B cell (primary cell): ENCODE measurements around the gene TMEM214. TPM values are rescaled to one million over a fixed set of nuclear protein-coding genes. Genes with fewer than 3 reads are reported as not detected.

Source experiments
- ATAC-seq: fragments of 200-7000 bp; cut with Tn5 transposase; one replicate; pipeline ENCODE4 v1.10.0; 2021; ENCODE audit warnings: low read depth, mild to moderate bottlenecking, moderate number of reproducible peaks, moderate library complexity
- CTCF ChIA-PET: fragments of 350-600 bp; sonication (Branson Sonifier 250); formaldehyde crosslinking; loops from one replicate; lab custom pipeline; 2021; ENCODE audit warnings: antibody characterized with exemption, inconsistent platforms; lab: Charles Lee
- POLR2A ChIA-PET: fragments of 350-600 bp; sonication (Branson Sonifier 250); formaldehyde crosslinking; loops from one replicate; lab custom pipeline; 2021; ENCODE audit warnings: antibody characterized with exemption; lab: Charles Lee
- DNase-seq: peaks from one replicate; pipeline ENCODE4 v3.0.0; 2013
- H2AFZ ChIP-seq: 2 replicates; pipeline ENCODE4 v1.6.1; 2012; ENCODE audit warnings: mild to moderate bottlenecking, low read depth, low read length; ENCODE audit not compliant: insufficient read depth, poor library complexity, severe bottlenecking
- H3K27ac ChIP-seq, 2 donors: 1 replicate in 1 of 2; 2 replicates in 1 of 2; pipeline ENCODE4 v1.5.1; 2012 to 2013; ENCODE audit warnings: low read length in 2 of 2, mild to moderate bottlenecking in 2 of 2, moderate library complexity in 1 of 2
- H3K27me3 ChIP-seq, 4 experiments: fragments of 200-600 bp in 1 of 4; sonication (generic) in 1 of 4; replicated peaks in 1 of 4; 1 replicate in 2 of 4; 2 replicates in 2 of 4; pipeline versions ENCODE4 v1.6.1 to v1.7.0; 2013 to 2016; ENCODE audit warnings: low read length in 3 of 4, mild to moderate bottlenecking in 2 of 4, mixed read lengths in 1 of 4, moderate library complexity in 1 of 4; ENCODE audit not compliant: insufficient read depth in 4 of 4, control insufficient read depth in 3 of 4; ENCODE audit errors: control extremely low read depth in 1 of 4
- H3K36me3 ChIP-seq, 2 experiments: replicated peaks in 1 of 2; 1 replicate in 1 of 2; 2 replicates in 1 of 2; pipeline versions ENCODE4 v1.6.1 to v1.7.1; 2013; ENCODE audit warnings: low read length in 1 of 2; ENCODE audit not compliant: insufficient read depth in 2 of 2, control insufficient read depth in 1 of 2; ENCODE audit errors: control extremely low read depth in 1 of 2, extremely low read depth in 1 of 2
- H3K4me1 ChIP-seq, 2 donors: fragments of 200-600 bp in 1 of 2; sonication (generic) in 1 of 2; 1 replicate in 1 of 2; 2 replicates in 1 of 2; pipeline versions ENCODE4 v1.5.1 to v1.6.1; 2013 to 2017; ENCODE audit warnings: low read length in 2 of 2; ENCODE audit not compliant: control insufficient read depth in 2 of 2, insufficient read depth in 2 of 2
- H3K4me2 ChIP-seq: replicated peaks from 2 replicates; pipeline ENCODE3; 2012; ENCODE audit warnings: mild to moderate bottlenecking, low read depth, low read length; ENCODE audit not compliant: poor library complexity, severe bottlenecking
- H3K4me3 ChIP-seq, 5 experiments: fragments of 200-600 bp in 1 of 5; sonication (generic) in 1 of 5; 1 replicate in 3 of 5; 2 replicates in 2 of 5; pipeline versions ENCODE4 v1.5.1 to v1.7.0; 2011 to 2016; ENCODE audit warnings: low read length in 4 of 5, mild to moderate bottlenecking in 4 of 5, low read depth in 2 of 5, control low read depth in 1 of 5, moderate library complexity in 1 of 5; ENCODE audit not compliant: insufficient read depth in 1 of 5; ENCODE audit errors: control extremely low read depth in 1 of 5, extremely low read depth in 1 of 5
- H3K79me2 ChIP-seq: fragments of 200-600 bp; sonication (generic); one replicate; pipeline ENCODE4 v1.6.0; 2016; ENCODE audit warnings: low read length; ENCODE audit not compliant: control insufficient read depth, insufficient read depth
- H3K9ac ChIP-seq: fragments of 200-600 bp; sonication (generic); 2 replicates; pipeline ENCODE4 v1.6.1; 2017; ENCODE audit warnings: mild to moderate bottlenecking, low read length, moderate library complexity
- H3K9me3 ChIP-seq, 3 donors: one replicate each; pipeline versions ENCODE4 v1.6.1 to v1.7.1; 2013; ENCODE audit warnings: low read length in 2 of 3; ENCODE audit not compliant: control insufficient read depth in 2 of 3, insufficient read depth in 1 of 3; ENCODE audit errors: control extremely low read depth in 1 of 3
- H4K20me1 ChIP-seq: 2 replicates; pipeline ENCODE4 v1.6.0; 2012; ENCODE audit warnings: mild to moderate bottlenecking, low read length; ENCODE audit not compliant: insufficient read depth, control insufficient read depth, poor library complexity, severe bottlenecking
- H3K27ac Mint-ChIP-seq: one replicate; pipeline ENCODE4 v1.8.0; 2021; ENCODE audit warnings: mixed read lengths
- H3K27me3 Mint-ChIP-seq: one replicate; pipeline ENCODE4 v1.8.0; 2021; ENCODE audit warnings: mixed read lengths
- H3K4me1 Mint-ChIP-seq: one replicate; pipeline ENCODE4 v1.8.0; 2021; ENCODE audit warnings: mixed read lengths
- H3K4me3 Mint-ChIP-seq: one replicate; pipeline ENCODE4 v1.8.0; 2021; ENCODE audit warnings: mixed read lengths
- H3K9me3 Mint-ChIP-seq: one replicate; pipeline ENCODE4 v1.8.0; 2022; ENCODE audit warnings: mixed read lengths; ENCODE audit not compliant: insufficient read depth
- EZH2 ChIP-seq: IDR thresholded peaks from 2 replicates; pipeline ENCODE4 v1.6.1; 2012; ENCODE audit warnings: borderline replicate concordance, low read depth, mild to moderate bottlenecking, moderate library complexity, low read length; ENCODE audit not compliant: insufficient read depth, poor library complexity, severe bottlenecking
- WGBS: methylation state at CpG from one replicate; pipeline ENCODE4 v1.1.5; 2013; ENCODE audit warnings: missing lambda C conversion rate; ENCODE audit not compliant: insufficient coverage; 5-methylcytosine and 5-hydroxymethylcytosine counted together
- intact Hi-C: fragments of 100-400 bp; cut with micrococcal nuclease; formaldehyde crosslinking; loops from one replicate; pipeline ENCODE4 v1.10.0; 2022
- polyA plus RNA-seq: library from polyadenylated mRNA; depleted of rRNA; stranded (reverse); fragments of >200 nt; gene quantifications from 2 replicates; pipeline ENCODE4 v1.2.3, GENCODE V29; 2012
- total RNA-seq, 2 donors: library from RNA; stranded (reverse); fragments of 120-200 nt in 1 of 2; gene quantifications; 1 replicate in 1 of 2; 2 replicates in 1 of 2; pipeline versions ENCODE4 v1.2.3 to v1.2.4, GENCODE V29; 2013 to 2022
- TF ChIP-seq, protein P1 (sequence below): fragments of 200-600 bp; IDR thresholded peaks from one replicate; pipeline ENCODE4 v1.8.0; 2022; ENCODE audit warnings: antibody characterized with exemption, mild to moderate bottlenecking

The TMEM214 gene
- total and polyA plus RNA-seq, 2 donors (not counting 1 experiment from before 2014, with no cell fraction given), result 80.1 to 91.1 TPM

DNA sequence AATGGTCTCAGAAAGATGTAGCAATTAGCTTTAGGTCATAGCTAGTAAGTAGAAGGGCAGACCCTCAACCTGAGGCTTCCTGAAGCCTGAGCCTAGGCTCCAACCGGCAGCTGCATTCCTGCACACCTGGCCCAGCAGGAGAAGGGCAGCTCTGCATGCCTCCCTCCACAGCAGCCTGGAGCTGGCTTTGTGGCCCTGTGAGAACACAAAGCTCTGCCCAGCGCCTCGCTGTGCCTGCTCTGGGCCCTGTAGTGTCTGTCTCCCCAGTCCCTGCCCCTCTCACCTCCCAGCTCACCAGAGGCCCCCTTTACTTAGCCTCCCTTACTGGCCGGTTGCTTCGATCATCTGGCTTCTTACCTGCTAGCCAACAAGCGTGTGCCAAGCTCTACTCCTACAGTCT, 6.7 kb downstream of the TMEM214 start:
- Mint-ChIP-seq H3K27me3 (no peaks in the 10 kb centered on the region), H3K9me3 (no peaks in the 10 kb centered on the region), H3K4me3 (no peak overlapping the region), H3K27ac (no peak overlapping the region), H3K4me1 (peaks cover 34% of the 10 kb centered on the region)
- Histone ChIP-seq H3K4me3 (no peak overlapping the region), H4K20me1 (peaks cover 29% of the 10 kb centered on the region), H3K27me3 (no peaks in the 10 kb centered on the region), H3K79me2 (peaks cover 10% of the 10 kb centered on the region), H2AFZ (no peak overlapping the region), H3K9me3 (no peaks in the 10 kb centered on the region), H3K4me2 (no peak overlapping the region), H3K36me3 (peaks cover 1 to 64% of the 10 kb centered on the region in 2 experiments), H3K4me1 (peaks cover 28 to 41% of the 10 kb centered on the region in 2 donors), H3K9ac (no peak overlapping the region), H3K27ac (no peak overlapping the region)
- POLR2A ChIA-PET, result interaction anchor here (1.2 kb wide), 1 partner anchor 12 kb away, joined by 3 read pairs; the partner anchor contains the start of gene AGBL5
- 100% methylated on average over 3 of the region's 6 CpGs for WGBS
- CTCF ChIA-PET, result interaction anchor here (1.1 kb wide), 1 partner anchor 10 kb away, joined by 5 read pairs; no protein-coding TSS in a partner anchor
- no peak for TF ChIP-seq EZH2
- TF ChIP-seq, protein P1, sequence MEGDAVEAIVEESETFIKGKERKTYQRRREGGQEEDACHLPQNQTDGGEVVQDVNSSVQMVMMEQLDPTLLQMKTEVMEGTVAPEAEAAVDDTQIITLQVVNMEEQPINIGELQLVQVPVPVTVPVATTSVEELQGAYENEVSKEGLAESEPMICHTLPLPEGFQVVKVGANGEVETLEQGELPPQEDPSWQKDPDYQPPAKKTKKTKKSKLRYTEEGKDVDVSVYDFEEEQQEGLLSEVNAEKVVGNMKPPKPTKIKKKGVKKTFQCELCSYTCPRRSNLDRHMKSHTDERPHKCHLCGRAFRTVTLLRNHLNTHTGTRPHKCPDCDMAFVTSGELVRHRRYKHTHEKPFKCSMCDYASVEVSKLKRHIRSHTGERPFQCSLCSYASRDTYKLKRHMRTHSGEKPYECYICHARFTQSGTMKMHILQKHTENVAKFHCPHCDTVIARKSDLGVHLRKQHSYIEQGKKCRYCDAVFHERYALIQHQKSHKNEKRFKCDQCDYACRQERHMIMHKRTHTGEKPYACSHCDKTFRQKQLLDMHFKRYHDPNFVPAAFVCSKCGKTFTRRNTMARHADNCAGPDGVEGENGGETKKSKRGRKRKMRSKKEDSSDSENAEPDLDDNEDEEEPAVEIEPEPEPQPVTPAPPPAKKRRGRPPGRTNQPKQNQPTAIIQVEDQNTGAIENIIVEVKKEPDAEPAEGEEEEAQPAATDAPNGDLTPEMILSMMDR, result no peak
- intact Hi-C loops, result no loop called here
- no peak for DNase-seq
- no peak for ATAC-seq

DNA sequence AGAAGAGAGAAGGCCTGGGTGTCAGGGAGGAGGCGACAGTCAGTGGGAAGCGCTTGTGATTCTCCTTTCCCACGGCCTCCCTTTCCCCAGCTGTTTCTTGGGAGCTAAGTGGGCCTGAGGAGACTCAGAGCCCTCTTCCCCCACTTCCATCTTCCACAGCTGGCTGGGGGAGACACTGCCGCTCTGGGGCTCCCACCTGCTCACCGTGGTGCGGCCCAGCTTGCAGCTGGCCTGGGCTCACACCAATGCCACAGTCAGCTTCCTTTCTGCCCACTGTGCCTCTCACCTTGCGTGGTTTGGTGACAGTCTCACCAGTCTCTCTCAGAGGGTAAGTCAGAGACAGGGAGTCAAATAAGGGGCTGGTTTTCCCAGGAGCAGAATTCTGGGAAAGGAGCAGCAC, 7.1 kb downstream of the TMEM214 start:
- Mint-ChIP-seq H3K9me3 (no peaks in the 10 kb centered on the region), H3K4me1 (peaks cover 34% of the 10 kb centered on the region), H3K4me3 (no peak overlapping the region), H3K27ac (no peak overlapping the region), H3K27me3 (no peaks in the 10 kb centered on the region)
- H3K4me1 ChIP-seq, result peaks cover 28 to 39% of the 10 kb centered on the region in 2 donors
- WGBS, result 98% methylated on average over 7 of the region's 7 CpGs
- H3K27me3 ChIP-seq, result no peaks in the 10 kb centered on the region
- H4K20me1 ChIP-seq, result peaks cover 26% of the 10 kb centered on the region
- no peak overlapping the region for H3K9ac ChIP-seq
- H3K9me3 ChIP-seq, result no peaks in the 10 kb centered on the region
- ChIA-PET POLR2A (interaction anchor here (1.2 kb wide), 1 partner anchor 12 kb away, joined by 3 read pairs; the partner anchor contains the start of gene AGBL5), CTCF (interaction anchor here (1.1 kb wide), 1 partner anchor 9 kb away, joined by 5 read pairs; no protein-coding TSS in a partner anchor)
- intact Hi-C loops, result no loop called here
- H3K4me2 ChIP-seq, result no peak overlapping the region
- H2AFZ ChIP-seq, result no peak overlapping the region
- DNase-seq, result no peak
- peaks cover 1 to 64% of the 10 kb centered on the region in 2 experiments for H3K36me3 ChIP-seq
- no peak overlapping the region for H3K4me3 ChIP-seq
- ATAC-seq, result no peak
- peaks cover 6% of the 10 kb centered on the region for H3K79me2 ChIP-seq
- TF ChIP-seq, protein P1, result no peak
- no peak for TF ChIP-seq EZH2
- H3K27ac ChIP-seq, result peak overlapping the region in 1 of 2 donors; percentile 92
